BLaER1 treated with 17β-estradiol and CSF1 and Interleukin-3, amounts not matched to agents 10 nM and 100 nM (cell line): Measurements from ENCODE around the gene INF2.
"Not testable (repeated sequence)": the region's sequence is repeated elsewhere in the genome, so short reads cannot be mapped to it uniquely, and the experiment has no call there.

Experiments used
- H3K27ac ChIP-seq, 11 experiments: shearing (Covaris generic); formaldehyde crosslinking; 2 replicates each; pipeline ENCODE4 v1.8.1; 2022
- H3K27me3 ChIP-seq, 11 experiments: shearing (Covaris generic); formaldehyde crosslinking; 2 replicates each; pipeline ENCODE4 v1.8.1; 2022
- H3K36me3 ChIP-seq, 11 experiments: shearing (Covaris generic); formaldehyde crosslinking; 2 replicates each; pipeline ENCODE4 v1.8.1; 2022
- H3K4me1 ChIP-seq, 10 experiments: shearing (Covaris generic); formaldehyde crosslinking; 2 replicates each; pipeline ENCODE4 v1.8.1; 2022
- H3K4me2 ChIP-seq, 11 experiments: shearing (Covaris generic); formaldehyde crosslinking; 2 replicates each; pipeline ENCODE4 v1.8.1; 2022
- H3K4me3 ChIP-seq, 10 experiments: shearing (Covaris generic); formaldehyde crosslinking; 2 replicates each; pipeline ENCODE4 v1.8.1; 2022
- H3K9ac ChIP-seq, 11 experiments: shearing (Covaris generic); formaldehyde crosslinking; 2 replicates each; pipeline ENCODE4 v1.8.1; 2022
- H3K9me3 ChIP-seq, 11 experiments: shearing (Covaris generic); formaldehyde crosslinking; replicated peaks in 1 of 11; 2 replicates each; pipeline ENCODE4 v1.8.1; 2022
- H4K20me1 ChIP-seq, 11 experiments: shearing (Covaris generic); formaldehyde crosslinking; 2 replicates each; pipeline ENCODE4 v1.8.1; 2022
- Cebpa-rat ChIP-seq, 11 experiments: shearing (Covaris generic); IDR thresholded peaks; 2 replicates each; pipeline ENCODE4 v1.8.1; 2022

Gene INF2

DNA sequence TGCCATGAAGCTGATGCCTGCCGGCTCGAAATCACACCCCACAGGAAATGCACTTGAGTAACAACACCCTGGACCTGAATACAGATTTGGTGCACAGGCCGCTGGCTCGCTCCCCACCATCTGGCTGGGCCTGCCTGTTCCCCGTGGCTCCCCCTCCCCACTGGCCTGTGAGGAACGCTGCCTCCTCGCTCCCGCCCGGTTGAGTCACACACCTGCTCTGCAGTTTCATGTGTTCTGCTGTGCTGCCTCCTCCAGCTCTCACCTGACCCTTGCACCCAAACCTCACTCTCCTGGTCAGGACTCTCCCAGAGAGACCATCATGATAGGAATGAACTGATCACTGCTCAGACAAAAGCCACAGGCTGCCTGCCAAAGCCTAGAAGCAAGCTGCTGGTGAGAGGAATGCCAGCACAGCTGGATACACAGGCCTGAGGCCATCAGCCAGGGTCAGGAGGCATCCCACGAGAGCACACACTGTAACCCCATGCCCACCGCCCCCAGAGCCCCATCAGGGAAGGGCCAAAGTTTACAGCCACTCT, 59.8 kb downstream of the INF2 start:
- TF ChIP-seq Cebpa-rat (IDR thresholded peaks at IDR 0.05): no peak
- no peak overlapping the region for H3K4me3 ChIP-seq
- peaks cover 0 to 3% (median 0%) of the 10 kb centered on the region in 11 experiments; a peak in 5 of 22 replicates for H3K36me3 ChIP-seq
- H3K9me3 ChIP-seq: peaks cover 0 to 26% (median 23%) of the 10 kb centered on the region in 11 experiments; a peak in 16 of 22 replicates
- no peak overlapping the region; a peak in 2 of 22 replicates for H3K27ac ChIP-seq
- H3K4me1 ChIP-seq: peaks cover 19 to 45% (median 37%) of the 10 kb centered on the region in 10 experiments
- peak overlapping the region in 9 of 11 experiments; percentile 13 to 65 (median 43); a peak in 15 of 22 replicates for H3K4me2 ChIP-seq
- H4K20me1 ChIP-seq: peaks cover 2 to 12% (median 11%) of the 10 kb centered on the region in 11 experiments; a peak in 19 of 22 replicates
- peak overlapping the region in 5 of 11 experiments; percentile 15 to 52 (median 31); a peak in 6 of 22 replicates for H3K9ac ChIP-seq
- H3K27me3 ChIP-seq: no peaks in the 10 kb centered on the region

- Histone ChIP-seq H4K20me1 (peaks cover 13 to 22% (median 21%) of the 10 kb centered on the region in 11 experiments; a peak in 20 of 22 replicates), H3K4me1 (peaks cover 29 to 55% (median 48%) of the 10 kb centered on the region in 10 experiments), H3K4me3 (no peak overlapping the region), H3K27me3 (no peaks in the 10 kb centered on the region), H3K9ac (no peak overlapping the region), H3K4me2 (no peak overlapping the region), H3K36me3 (peaks cover under 1 to 13% (median 9%) of the 10 kb centered on the region in 11 experiments; a peak in 17 of 22 replicates), H3K27ac (no peak overlapping the region), H3K9me3 (peaks cover 0 to 26% (median 23%) of the 10 kb centered on the region in 11 experiments; a peak in 16 of 22 replicates)
- TF ChIP-seq Cebpa-rat (IDR thresholded peaks at IDR 0.05): no peak
Observed at GRCh38 chr14:104750056-104750752, 60.8 kb downstream of the INF2 start.

DNA sequence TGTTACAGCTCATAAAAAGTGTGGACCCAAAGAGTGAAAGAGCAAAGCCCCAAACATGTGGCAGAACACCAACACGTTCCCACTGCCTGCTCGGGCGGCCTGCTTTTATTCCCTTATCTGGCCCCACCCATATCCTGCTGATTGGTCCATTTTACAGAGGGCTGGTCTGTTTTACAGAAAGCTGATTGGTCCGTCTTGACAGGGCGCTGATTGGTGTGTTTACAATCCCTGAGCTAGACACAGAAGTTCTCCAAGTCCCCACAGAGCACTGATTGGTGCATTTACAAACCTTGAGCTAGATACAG, 61.3 kb downstream of the INF2 start:
- peaks cover 18 to 27% (median 26%) of the 10 kb centered on the region in 11 experiments; a peak in 20 of 22 replicates for H4K20me1 ChIP-seq
- H3K4me1 ChIP-seq: peaks cover 34 to 60% (median 53%) of the 10 kb centered on the region in 10 experiments
- not testable (repeated sequence) for H3K27ac ChIP-seq, H3K4me3 ChIP-seq, H3K27me3 ChIP-seq, H3K9ac ChIP-seq, H3K4me2 ChIP-seq
- H3K36me3 ChIP-seq: peaks cover 5 to 18% (median 14%) of the 10 kb centered on the region in 11 experiments
- peaks cover 0 to 26% (median 23%) of the 10 kb centered on the region in 11 experiments; a peak in 16 of 22 replicates for H3K9me3 ChIP-seq

DNA sequence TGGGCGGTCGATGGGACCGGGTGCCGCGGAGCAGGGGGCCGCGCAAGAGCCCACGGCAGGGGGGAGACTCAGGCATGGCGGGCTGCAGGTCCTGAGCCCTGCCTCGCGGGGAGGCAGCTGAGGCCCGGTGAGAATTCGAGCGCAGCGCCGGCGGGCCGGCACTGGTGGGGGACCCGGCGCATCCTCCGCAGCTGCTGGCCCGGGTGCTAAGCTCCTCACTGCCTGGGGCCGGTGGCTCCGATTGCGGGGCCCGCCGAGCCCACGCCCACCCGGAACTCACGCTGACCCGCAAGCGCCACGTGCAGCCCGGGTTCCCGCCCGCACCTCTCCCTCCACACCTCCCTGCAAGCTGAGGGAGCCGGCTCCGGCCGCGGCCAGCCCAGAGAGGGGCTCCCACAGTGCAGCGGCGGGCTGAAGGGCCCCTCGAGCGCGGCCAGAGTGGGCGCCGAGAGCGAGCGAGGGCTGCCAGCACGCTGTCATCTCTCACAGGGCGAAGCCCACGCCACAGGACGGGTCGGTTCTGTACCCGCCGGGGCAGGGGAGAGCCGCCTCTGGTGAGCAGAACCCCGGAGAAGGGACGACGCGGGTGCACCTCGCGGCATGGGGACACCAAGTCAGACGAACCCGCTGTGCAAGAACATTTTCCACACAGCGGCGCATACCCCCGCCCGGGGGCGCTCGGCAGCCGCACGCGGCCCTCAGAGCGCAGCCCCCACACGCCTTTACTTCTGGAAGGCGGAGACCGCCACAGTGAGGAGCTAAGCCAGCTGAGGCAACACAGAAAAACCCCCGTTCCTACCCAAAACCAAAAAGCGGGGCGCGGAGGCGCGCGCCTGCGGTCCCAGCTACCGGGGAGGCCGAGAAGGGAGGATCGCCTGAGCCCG, 62.4 kb downstream of the INF2 start:
- Histone ChIP-seq H3K4me2 (peak overlapping the region; percentile 76 to 95 (median 92)), H3K9me3 (peaks cover 0 to 26% (median 23%) of the 10 kb centered on the region in 11 experiments; a peak in 16 of 22 replicates), H3K36me3 (peaks cover 16 to 28% (median 25%) of the 10 kb centered on the region in 11 experiments), H3K4me1 (peaks cover 43 to 64% (median 62%) of the 10 kb centered on the region in 10 experiments), H3K9ac (peak overlapping the region; percentile 73 to 99 (median 97)), H3K27ac (peak overlapping the region; percentile 62 to 97 (median 93); a peak in 21 of 22 replicates), H4K20me1 (peaks cover 21 to 38% (median 37%) of the 10 kb centered on the region in 11 experiments; a peak in 20 of 22 replicates), H3K4me3 (peak overlapping the region; percentile 52 to 100 (median 78)), H3K27me3 (no peaks in the 10 kb centered on the region)
- no peak for TF ChIP-seq Cebpa-rat (IDR thresholded peaks at IDR 0.05)

DNA sequence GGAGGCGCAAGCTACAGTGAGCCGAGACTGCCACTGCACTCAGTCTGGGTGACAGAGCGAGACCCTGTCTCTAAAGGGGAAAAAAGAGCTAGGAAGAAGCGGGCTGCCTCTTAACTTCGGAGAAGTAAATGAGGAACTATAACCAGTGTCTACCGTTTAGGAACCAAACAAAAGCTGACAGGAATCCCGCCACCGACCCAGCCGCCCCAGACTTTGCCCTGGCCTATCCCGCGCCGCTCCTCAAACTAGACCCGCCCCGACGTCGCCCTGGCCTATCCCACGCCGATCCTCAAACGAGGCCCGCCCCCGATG, 63.0 kb downstream of the INF2 start:
- Histone ChIP-seq H3K4me2 (peak overlapping the region; percentile 76 to 95 (median 92)), H3K9ac (peak overlapping the region; percentile 73 to 99 (median 97)), H3K4me3 (peak overlapping the region; percentile 52 to 100 (median 78)), H3K27me3 (no peaks in the 10 kb centered on the region), H3K4me1 (peaks cover 43 to 69% (median 67%) of the 10 kb centered on the region in 10 experiments), H3K9me3 (peaks cover 0 to 26% (median 23%) of the 10 kb centered on the region in 11 experiments; a peak in 16 of 22 replicates), H3K27ac (peak overlapping the region; percentile 62 to 97 (median 93); a peak in 21 of 22 replicates), H3K36me3 (peaks cover 22 to 34% (median 30%) of the 10 kb centered on the region in 11 experiments), H4K20me1 (peaks cover 21 to 44% (median 42%) of the 10 kb centered on the region in 11 experiments; a peak in 20 of 22 replicates)
- TF ChIP-seq Cebpa-rat (IDR thresholded peaks at IDR 0.05): no peak

DNA sequence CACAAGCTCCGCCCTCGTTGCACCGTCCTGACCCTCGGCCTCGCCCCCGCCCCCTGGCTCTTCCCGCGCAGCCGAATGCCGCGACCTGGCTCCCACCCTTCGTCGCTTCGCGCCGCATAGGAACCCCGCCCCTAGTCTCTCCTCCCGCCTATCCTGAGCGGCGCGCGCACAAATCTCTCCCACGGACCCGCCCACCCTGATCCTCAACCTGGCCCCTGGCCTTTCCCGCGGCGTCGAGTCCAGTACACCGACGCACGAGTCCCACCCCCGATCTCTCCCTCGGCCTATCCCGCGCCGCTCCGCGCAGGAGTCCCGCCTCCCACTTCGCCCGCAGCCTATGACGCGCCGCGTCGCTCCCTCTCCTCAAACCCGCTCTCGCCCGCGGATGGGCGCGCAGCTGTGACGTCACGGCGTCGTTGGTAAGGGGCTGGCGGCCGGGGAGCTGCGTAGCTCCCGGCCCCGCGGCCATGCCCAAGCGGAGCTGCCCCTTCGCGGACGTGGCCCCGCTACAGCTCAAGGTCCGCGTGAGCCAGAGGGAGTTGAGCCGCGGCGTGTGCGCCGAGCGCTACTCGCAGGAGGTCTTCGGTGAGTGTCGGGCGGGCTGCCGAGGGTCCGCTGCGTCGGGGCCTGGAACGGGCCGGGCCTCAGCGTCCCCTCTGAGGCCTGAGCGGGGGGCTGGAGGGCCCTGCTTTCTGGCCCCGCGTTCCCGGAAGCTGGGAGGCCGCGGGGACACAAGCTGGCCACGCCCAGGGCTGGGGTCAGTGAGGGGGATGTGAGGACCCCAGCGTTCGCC, 63.5 kb downstream of the INF2 start, which contains the start of gene SIVA1:
TSS of gene SIVA1 (plus strand) at position 413 of the 793 bp plus-strand sequence. CDS start at position 468, 55 bp downstream.
- peak within 1 kb of the TSS; percentile 92 to 100 (median 98) for H3K4me3 ChIP-seq
- H3K27ac ChIP-seq: peak within 1 kb of the TSS; percentile 82 to 97 (median 93)
- H4K20me1 ChIP-seq: peaks cover 21 to 49% (median 48%) of the 10 kb centered on the region in 11 experiments; a peak in 20 of 22 replicates
- TF ChIP-seq Cebpa-rat (IDR thresholded peaks at IDR 0.05): no peak
- H3K9me3 ChIP-seq: peaks cover 0 to 26% (median 23%) of the 10 kb centered on the region in 11 experiments; a peak in 16 of 22 replicates
- no peaks in the 10 kb centered on the region for H3K27me3 ChIP-seq
- peak within 1 kb of the TSS; percentile 91 to 99 (median 97) for H3K9ac ChIP-seq
- H3K4me1 ChIP-seq: peaks cover 40 to 70% (median 65%) of the 10 kb centered on the region in 10 experiments
- H3K36me3 ChIP-seq: peaks cover 27 to 40% (median 36%) of the 10 kb centered on the region in 11 experiments
- H3K4me2 ChIP-seq: peak within 1 kb of the TSS; percentile 92 to 99 (median 97)

GRCh38 chr14:104753528-104754212, 64.3 kb downstream of the INF2 start:
- H3K9me3 ChIP-seq: peaks cover 0 to 26% (median 23%) of the 10 kb centered on the region in 11 experiments; a peak in 16 of 22 replicates
- H3K9ac ChIP-seq: peak overlapping the region; percentile 91 to 99 (median 97)
- peaks cover 21 to 57% (median 55%) of the 10 kb centered on the region in 11 experiments; a peak in 20 of 22 replicates for H4K20me1 ChIP-seq
- H3K4me1 ChIP-seq: peaks cover 39 to 64% (median 58%) of the 10 kb centered on the region in 10 experiments
- H3K4me3 ChIP-seq: peak overlapping the region; percentile 92 to 100 (median 98)
- H3K27me3 ChIP-seq: no peaks in the 10 kb centered on the region
- peaks cover 33 to 47% (median 43%) of the 10 kb centered on the region in 11 experiments for H3K36me3 ChIP-seq
- TF ChIP-seq Cebpa-rat (IDR thresholded peaks at IDR 0.05): no peak
- H3K4me2 ChIP-seq: peak overlapping the region; percentile 91 to 99 (median 97)
- peak overlapping the region; percentile 82 to 95 (median 93) for H3K27ac ChIP-seq
